Sigmoid colon (tissue), 3 donors: ENCODE measurements around the gene POU5F1.

Experiments
- CTCF ChIP-seq, 4 experiments: fragments of 450-650 bp in 3 of 4; fragments of 200-600 bp in 1 of 4; IDR thresholded peaks; one replicate each; pipeline ENCODE4 v1.5.1; 2016 to 2019; ENCODE audit warnings: antibody characterized with exemption in 4 of 4, mild to moderate bottlenecking in 3 of 4, moderate library complexity in 2 of 4
- POLR2A ChIP-seq, 2 donors: fragments of 450-650 bp; IDR thresholded peaks; one replicate each; pipeline ENCODE4 v1.6.1; 2016; ENCODE audit warnings: antibody characterized with exemption in 2 of 2, mild to moderate bottlenecking in 2 of 2, moderate library complexity in 2 of 2

GRCh38 chr6:31208506-31208905 is 38.0 kb upstream of the POU5F1 start:
- TF ChIP-seq CTCF (IDR thresholded peaks at IDR 0.05) (no peak), POLR2A (IDR thresholded peaks at IDR 0.05) (no peak)
